HL-60 (cell line): Measurements from ENCODE around the gene IFT80.

Experiments
- POLR2AphosphoS5 ChIP-seq: IDR thresholded peaks from 2 replicates; pipeline ENCODE4 v1.6.1; 2012; ENCODE audit warnings: low read depth
- TF ChIP-seq, protein P1 (sequence below): IDR thresholded peaks from one replicate; pipeline ENCODE4 v1.5.1; 2011; ENCODE audit warnings: low read length, control low read depth, inconsistent platforms; ENCODE audit not compliant: insufficient read depth

GRCh38 chr3:160437083-160437455 is 38.0 kb upstream of the IFT80 start:
- TF ChIP-seq, protein P1, sequence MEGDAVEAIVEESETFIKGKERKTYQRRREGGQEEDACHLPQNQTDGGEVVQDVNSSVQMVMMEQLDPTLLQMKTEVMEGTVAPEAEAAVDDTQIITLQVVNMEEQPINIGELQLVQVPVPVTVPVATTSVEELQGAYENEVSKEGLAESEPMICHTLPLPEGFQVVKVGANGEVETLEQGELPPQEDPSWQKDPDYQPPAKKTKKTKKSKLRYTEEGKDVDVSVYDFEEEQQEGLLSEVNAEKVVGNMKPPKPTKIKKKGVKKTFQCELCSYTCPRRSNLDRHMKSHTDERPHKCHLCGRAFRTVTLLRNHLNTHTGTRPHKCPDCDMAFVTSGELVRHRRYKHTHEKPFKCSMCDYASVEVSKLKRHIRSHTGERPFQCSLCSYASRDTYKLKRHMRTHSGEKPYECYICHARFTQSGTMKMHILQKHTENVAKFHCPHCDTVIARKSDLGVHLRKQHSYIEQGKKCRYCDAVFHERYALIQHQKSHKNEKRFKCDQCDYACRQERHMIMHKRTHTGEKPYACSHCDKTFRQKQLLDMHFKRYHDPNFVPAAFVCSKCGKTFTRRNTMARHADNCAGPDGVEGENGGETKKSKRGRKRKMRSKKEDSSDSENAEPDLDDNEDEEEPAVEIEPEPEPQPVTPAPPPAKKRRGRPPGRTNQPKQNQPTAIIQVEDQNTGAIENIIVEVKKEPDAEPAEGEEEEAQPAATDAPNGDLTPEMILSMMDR, result no peak
- no peak for TF ChIP-seq POLR2AphosphoS5
